ENCODE results near the gene ZBTB8OS. TPM values are rescaled to one million over a fixed set of nuclear protein-coding genes. Genes with fewer than 3 reads are reported as not detected.

The ZBTB8OS gene
- total RNA-seq, 2 donors from 2014 or later: 23.9 to 34.4 TPM

- no peak for DNase-seq (ENCODE audit: low spot score)
- TF ChIP-seq, protein P1, sequence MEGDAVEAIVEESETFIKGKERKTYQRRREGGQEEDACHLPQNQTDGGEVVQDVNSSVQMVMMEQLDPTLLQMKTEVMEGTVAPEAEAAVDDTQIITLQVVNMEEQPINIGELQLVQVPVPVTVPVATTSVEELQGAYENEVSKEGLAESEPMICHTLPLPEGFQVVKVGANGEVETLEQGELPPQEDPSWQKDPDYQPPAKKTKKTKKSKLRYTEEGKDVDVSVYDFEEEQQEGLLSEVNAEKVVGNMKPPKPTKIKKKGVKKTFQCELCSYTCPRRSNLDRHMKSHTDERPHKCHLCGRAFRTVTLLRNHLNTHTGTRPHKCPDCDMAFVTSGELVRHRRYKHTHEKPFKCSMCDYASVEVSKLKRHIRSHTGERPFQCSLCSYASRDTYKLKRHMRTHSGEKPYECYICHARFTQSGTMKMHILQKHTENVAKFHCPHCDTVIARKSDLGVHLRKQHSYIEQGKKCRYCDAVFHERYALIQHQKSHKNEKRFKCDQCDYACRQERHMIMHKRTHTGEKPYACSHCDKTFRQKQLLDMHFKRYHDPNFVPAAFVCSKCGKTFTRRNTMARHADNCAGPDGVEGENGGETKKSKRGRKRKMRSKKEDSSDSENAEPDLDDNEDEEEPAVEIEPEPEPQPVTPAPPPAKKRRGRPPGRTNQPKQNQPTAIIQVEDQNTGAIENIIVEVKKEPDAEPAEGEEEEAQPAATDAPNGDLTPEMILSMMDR (IDR thresholded peaks at IDR 0.05): no peak
- Histone ChIP-seq H3K4me1 (no peaks in the 10 kb centered on the region), H3K27ac (no peak overlapping the region), H3K9me3 (no peaks in the 10 kb centered on the region), H3K36me3 (no peaks in the 10 kb centered on the region), H3K27me3 (no peaks in the 10 kb centered on the region), H3K4me3 (no peak overlapping the region)
Measured at GRCh38 chr1:32618673-32619221, 31.6 kb downstream of the ZBTB8OS start.

DNA sequence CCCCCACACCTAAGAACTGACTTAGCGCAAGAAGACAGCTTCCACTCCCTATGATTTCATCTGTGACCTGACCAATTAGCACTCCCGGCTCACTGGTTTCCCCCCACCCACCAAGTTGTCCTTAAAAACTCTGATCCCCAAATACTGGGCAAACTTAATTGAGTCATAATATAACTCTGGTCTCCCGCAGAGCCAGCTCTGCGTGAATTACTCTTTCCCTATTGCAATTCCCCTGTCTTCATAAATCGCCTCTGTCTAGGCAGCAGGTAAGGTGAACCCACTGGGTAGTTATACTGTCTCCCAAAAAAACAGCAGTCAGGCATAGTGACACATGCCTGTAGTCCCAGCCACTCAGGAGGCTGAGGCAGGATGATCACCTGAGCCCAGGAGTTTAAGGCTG lies 36.9 kb downstream of the ZBTB8OS start:
- DNase-seq (ENCODE audit: low spot score): no peak
- H3K9me3 ChIP-seq: no peaks in the 10 kb centered on the region
- H3K36me3 ChIP-seq: no peaks in the 10 kb centered on the region
- no peak overlapping the region for H3K27ac ChIP-seq
- peaks cover 0 to 4% of the 10 kb centered on the region in 2 donors for H3K4me1 ChIP-seq
- H3K4me3 ChIP-seq: no peak overlapping the region
- TF ChIP-seq, protein P1 (IDR thresholded peaks at IDR 0.05): no peak
- H3K27me3 ChIP-seq: no peaks in the 10 kb centered on the region

DNA sequence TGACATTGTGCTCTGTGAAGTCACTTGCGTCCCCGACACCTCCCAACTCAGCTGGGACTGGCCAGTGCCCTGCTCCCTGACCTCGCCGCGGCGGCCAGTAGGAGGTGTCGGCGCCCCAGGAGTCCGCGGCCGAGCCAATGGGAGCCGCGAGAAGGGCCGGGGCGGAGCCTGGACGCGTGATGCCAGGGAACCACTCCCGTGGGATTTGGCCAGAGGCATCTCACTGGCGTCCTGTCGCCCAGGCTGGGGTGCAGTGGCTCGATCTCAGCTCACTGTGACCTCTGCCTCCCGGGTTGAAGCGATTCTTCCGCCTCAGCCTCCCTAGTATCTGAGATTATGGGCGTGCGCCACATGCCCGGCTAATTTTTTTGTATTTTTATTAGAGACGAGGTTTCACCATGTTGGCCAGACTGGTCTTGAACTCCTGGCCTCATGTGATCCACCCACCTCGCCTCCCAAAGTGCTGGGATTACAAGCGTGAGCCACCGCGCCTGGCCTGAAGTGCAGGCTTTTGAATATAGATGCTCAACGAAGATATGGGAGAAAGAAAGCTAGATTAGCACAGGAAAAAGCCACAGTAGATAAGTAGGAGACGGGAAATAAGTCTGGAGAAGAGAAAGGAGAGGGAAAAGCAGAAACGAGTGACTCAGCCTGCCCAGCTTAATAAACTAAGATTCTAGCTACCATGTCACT lies 38.0 kb downstream of the ZBTB8OS start:
- H3K36me3 ChIP-seq: no peaks in the 10 kb centered on the region
- DNase-seq (ENCODE audit: low spot score): peak; percentile 91
- no peaks in the 10 kb centered on the region for H3K27me3 ChIP-seq
- H3K9me3 ChIP-seq: no peaks in the 10 kb centered on the region
- peak overlapping the region; percentile 9 to 46 for H3K27ac ChIP-seq
- H3K4me1 ChIP-seq: peaks cover 0 to 4% of the 10 kb centered on the region in 2 donors
- TF ChIP-seq, protein P1 (IDR thresholded peaks at IDR 0.05): peak in 1 of 2 donors; percentile 52
- H3K4me3 ChIP-seq: peak overlapping the region; percentile 43 to 49

GRCh38 chr1:32611859-32612188 lies 38.5 kb downstream of the ZBTB8OS start:
- Histone ChIP-seq H3K27me3 (no peaks in the 10 kb centered on the region), H3K4me3 (peak overlapping the region; percentile 43 to 49), H3K36me3 (no peaks in the 10 kb centered on the region), H3K27ac (peak overlapping the region; percentile 9 to 46), H3K9me3 (no peaks in the 10 kb centered on the region), H3K4me1 (peaks cover 0 to 4% of the 10 kb centered on the region in 2 donors)
- TF ChIP-seq, protein P1 (IDR thresholded peaks at IDR 0.05): no peak
- no peak for DNase-seq (ENCODE audit: low spot score)

- peaks cover 0 to 4% of the 10 kb centered on the region in 2 donors for H3K4me1 ChIP-seq
- TF ChIP-seq, protein P1 (IDR thresholded peaks at IDR 0.05): no peak
- no peak overlapping the region for H3K27ac ChIP-seq
- no peak for DNase-seq (ENCODE audit: low spot score)
- H3K36me3 ChIP-seq: no peaks in the 10 kb centered on the region
- H3K4me3 ChIP-seq: no peak overlapping the region
- no peaks in the 10 kb centered on the region for H3K9me3 ChIP-seq
- no peaks in the 10 kb centered on the region for H3K27me3 ChIP-seq
Measured at GRCh38 chr1:32609180-32609579, 41.2 kb downstream of the ZBTB8OS start.
